Stimulated activated CD4-positive, alpha-beta T cell treated with anti-CD3 and anti-CD28 coated beads, Interleukin-4, amount 100 ng/mL, for 4 hours (primary cell): ENCODE measurements around the gene GNA15.
"Not testable (repeated sequence)": the region's sequence is repeated elsewhere in the genome, so short reads cannot be mapped to it uniquely, and the experiment has no call there.

Experiments
- DNase-seq, 2 experiments: peaks; one replicate each; pipeline ENCODE4 v3.0.0-alpha.2; 2020

The GNA15 gene

DNA sequence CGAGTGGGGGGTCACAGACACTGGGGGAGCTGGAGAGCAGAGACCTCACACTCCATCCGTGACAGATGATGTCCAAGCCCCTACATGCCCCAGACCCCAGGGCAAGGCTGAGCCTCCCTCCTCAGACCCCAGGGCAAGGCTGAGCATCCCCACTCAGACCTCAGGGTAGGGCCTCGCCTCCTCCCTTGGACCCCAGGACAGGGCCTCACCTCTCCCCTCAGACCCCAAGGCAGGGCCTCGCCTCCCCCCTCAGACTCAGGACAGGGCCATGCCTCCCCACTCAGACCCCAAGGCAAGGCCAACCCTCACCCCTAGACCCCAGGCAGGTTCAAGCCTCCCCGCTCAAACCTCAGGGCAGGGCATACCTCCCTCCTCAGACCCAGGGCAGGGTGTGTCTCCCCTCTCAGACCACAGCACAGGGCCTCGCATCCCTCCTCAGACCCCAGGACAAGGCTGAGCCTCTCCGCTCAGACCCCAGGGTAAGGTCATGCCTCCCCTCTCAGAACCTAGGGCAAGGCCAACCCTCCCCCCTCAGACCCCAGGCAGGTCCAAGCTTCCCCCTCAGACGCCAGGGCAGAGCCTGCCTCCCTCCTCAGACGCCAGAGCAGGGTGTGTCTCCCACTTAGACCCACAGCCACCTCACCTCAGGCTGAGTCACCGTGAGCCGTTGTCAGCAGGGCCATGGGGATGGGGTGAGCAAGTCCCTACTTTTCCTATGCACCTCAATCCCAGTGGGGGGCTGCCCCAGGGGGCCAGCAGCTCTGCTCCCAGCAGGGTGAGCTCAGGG, 41.1 kb downstream of the GNA15 start:
- DNase-seq: peak; percentile 57 to 77

DNA sequence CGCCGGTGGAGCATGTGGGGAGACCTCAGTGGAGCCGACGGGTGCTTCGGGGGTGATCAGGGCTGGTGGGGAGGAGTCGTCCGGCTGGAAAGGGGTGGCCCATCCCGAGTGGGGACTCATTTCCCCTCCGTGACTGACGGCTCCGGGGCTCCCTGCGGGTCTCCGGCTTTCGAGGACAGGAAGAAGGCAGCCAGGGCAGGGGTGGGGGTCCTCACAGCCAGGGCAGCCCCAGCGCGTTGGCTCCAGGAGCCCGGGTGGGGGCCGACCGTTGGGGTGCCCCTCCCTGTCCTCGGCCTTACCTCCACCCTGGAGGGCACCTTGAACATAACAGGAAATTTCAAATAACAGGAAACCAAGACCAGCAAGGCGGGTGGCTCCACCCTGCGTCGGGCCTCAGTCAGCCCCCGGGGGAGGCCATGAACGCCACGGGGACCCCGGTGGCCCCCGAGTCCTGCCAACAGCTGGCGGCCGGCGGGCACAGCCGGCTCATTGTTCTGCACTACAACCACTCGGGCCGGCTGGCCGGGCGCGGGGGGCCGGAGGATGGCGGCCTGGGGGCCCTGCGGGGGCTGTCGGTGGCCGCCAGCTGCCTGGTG, 42.6 kb downstream of the GNA15 start, which contains the start of gene S1PR4:
TSS of gene S1PR4 (plus strand) at position 393 of the 596 bp plus-strand sequence. CDS start at position 417, 24 bp downstream.
- DNase-seq: peak; percentile 36 to 51

GRCh38 chr19:3178973-3179738, 43.3 kb downstream of the GNA15 start:
- DNase-seq: peak in 1 of 2 experiments; percentile 45

DNA sequence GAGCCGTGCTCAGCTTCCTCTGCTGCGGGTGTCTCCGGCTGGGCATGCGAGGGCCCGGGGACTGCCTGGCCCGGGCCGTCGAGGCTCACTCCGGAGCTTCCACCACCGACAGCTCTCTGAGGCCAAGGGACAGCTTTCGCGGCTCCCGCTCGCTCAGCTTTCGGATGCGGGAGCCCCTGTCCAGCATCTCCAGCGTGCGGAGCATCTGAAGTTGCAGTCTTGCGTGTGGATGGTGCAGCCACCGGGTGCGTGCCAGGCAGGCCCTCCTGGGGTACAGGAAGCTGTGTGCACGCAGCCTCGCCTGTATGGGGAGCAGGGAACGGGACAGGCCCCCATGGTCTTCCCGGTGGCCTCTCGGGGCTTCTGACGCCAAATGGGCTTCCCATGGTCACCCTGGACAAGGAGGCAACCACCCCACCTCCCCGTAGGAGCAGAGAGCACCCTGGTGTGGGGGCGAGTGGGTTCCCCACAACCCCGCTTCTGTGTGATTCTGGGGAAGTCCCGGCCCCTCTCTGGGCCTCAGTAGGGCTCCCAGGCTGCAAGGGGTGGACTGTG, 44.0 kb downstream of the GNA15 start:
- DNase-seq: peak; percentile 34 to 42

- no peak for DNase-seq
These were observed 48.1 kb downstream of the GNA15 start for GRCh38 chr19:3183721-3184641.

- peak in 1 of 2 experiments; percentile 59 for DNase-seq
These were observed 49.1 kb downstream of the GNA15 start for GRCh38 chr19:3184847-3185460.

- DNase-seq: peak; percentile 93 to 95
These were observed 49.8 kb downstream of the GNA15 start, which contains the start of gene NCLN for GRCh38 chr19:3185461-3186159. NCLN (plus strand) TSS chr19:3185930; CDS start chr19:3186031, 101 bp downstream.

- DNase-seq: no peak
These were observed 50.4 kb downstream of the GNA15 start for GRCh38 chr19:3186160-3186688.

- no peak for DNase-seq
These were observed 51.2 kb downstream of the GNA15 start for GRCh38 chr19:3186891-3187661.

- no peak for DNase-seq
These were observed 52.1 kb downstream of the GNA15 start for GRCh38 chr19:3187662-3188511.

GRCh38 chr19:3188627-3189596, 53.1 kb downstream of the GNA15 start:
- DNase-seq: no peak

GRCh38 chr19:3189702-3190469, 54.1 kb downstream of the GNA15 start:
- no peak for DNase-seq

- no peak for DNase-seq
These were observed 54.6 kb downstream of the GNA15 start for GRCh38 chr19:3190470-3190770.

- no peak for DNase-seq
These were observed 55.3 kb downstream of the GNA15 start for GRCh38 chr19:3190921-3191805.

DNA sequence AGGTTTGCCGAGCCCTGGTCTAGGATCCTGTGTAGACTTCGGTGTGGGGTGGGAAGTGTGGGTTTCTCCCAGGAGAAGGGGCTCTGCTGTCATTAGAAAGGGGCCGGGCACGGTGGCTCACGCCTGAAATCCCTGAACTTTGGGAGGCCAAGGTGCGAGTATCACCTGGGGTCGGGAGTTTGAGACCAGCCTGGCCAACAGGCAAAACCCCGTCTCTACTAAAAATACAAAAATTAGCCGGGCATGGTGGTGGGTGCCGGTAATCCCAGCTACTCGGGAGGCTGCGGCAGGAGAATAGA, 55.9 kb downstream of the GNA15 start:
- not testable (repeated sequence) for DNase-seq

DNA sequence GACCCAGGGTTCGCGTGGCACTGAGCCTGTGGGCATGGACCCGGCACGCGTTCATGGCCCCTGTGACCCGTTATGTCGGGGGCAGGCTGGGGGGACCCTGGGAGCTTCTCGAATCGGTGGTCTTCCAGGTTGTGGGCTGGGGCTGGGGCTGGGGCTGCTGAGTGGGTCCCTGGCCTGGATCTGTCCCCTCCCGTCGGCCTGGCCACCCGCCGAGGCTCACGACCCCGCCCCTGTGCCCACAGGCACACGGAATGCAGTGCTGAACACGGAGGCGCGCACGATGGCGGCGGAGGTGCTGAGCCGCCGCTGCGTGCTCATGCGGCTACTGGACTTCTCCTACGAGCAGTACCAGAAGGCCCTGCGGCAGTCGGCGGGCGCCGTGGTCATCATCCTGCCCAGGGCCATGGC, 56.4 kb downstream of the GNA15 start:
- no peak for DNase-seq
